ENCODE measurements around the gene CMTM1. TPM values are rescaled to one million over a fixed set of nuclear protein-coding genes. Genes with fewer than 3 reads are reported as not detected.
"Not testable (repeated sequence)": the region's sequence is repeated elsewhere in the genome, so short reads cannot be mapped to it uniquely, and the experiment has no call there.

Gene CMTM1
- total and polyA plus RNA-seq, 4 donors, result 4.5 to 12.8 (median 10.0) TPM

GRCh38 chr16:66587881-66588600, 21.8 kb downstream of the CMTM1 start:
- DNase-seq (ENCODE audit: low read depth in 4 of 6, low spot score in 6 of 6), result no peak
- Histone ChIP-seq H3K27ac (ENCODE audit: low read depth, low read length) (no peak overlapping the region), H3K36me3 (ENCODE audit: control insufficient read depth, insufficient read depth, low read length) (no peaks in the 10 kb centered on the region), H3K9me3 (ENCODE audit: control insufficient read depth, insufficient read depth, low read length) (no peaks in the 10 kb centered on the region), H3K4me3 (ENCODE audit: low read depth, low read length) (no peak overlapping the region), H3K27me3 (ENCODE audit: control insufficient read depth, insufficient read depth, low read length) (no peaks in the 10 kb centered on the region), H3K4me1 (ENCODE audit: control insufficient read depth, insufficient read depth, low read length) (peaks cover 11% of the 10 kb centered on the region)
- 75% methylated on average over 3 of the region's 7 CpGs for WGBS (ENCODE audit: insufficient coverage)

- no peaks in the 10 kb centered on the region for H3K36me3 ChIP-seq (ENCODE audit: control insufficient read depth, insufficient read depth, low read length)
- no peak for DNase-seq (ENCODE audit: low read depth in 4 of 6, low spot score in 6 of 6)
- H3K27me3 ChIP-seq (ENCODE audit: control insufficient read depth, insufficient read depth, low read length), result no peaks in the 10 kb centered on the region
- H3K27ac ChIP-seq (ENCODE audit: low read depth, low read length), result no peak overlapping the region
- 97% methylated on average over 6 of the region's 8 CpGs for WGBS (ENCODE audit: insufficient coverage)
- no peaks in the 10 kb centered on the region for H3K9me3 ChIP-seq (ENCODE audit: control insufficient read depth, insufficient read depth, low read length)
- peaks cover 11% of the 10 kb centered on the region for H3K4me1 ChIP-seq (ENCODE audit: control insufficient read depth, insufficient read depth, low read length)
- H3K4me3 ChIP-seq (ENCODE audit: low read depth, low read length), result no peak overlapping the region
Measured at GRCh38 chr16:66588981-66589713, 22.9 kb downstream of the CMTM1 start.

- DNase-seq (ENCODE audit: low read depth in 4 of 6, low spot score in 6 of 6), result no peak
- Histone ChIP-seq H3K9me3 (ENCODE audit: control insufficient read depth, insufficient read depth, low read length) (no peaks in the 10 kb centered on the region), H3K27me3 (ENCODE audit: control insufficient read depth, insufficient read depth, low read length) (no peaks in the 10 kb centered on the region), H3K27ac (ENCODE audit: low read depth, low read length) (no peak overlapping the region), H3K4me1 (ENCODE audit: control insufficient read depth, insufficient read depth, low read length) (peaks cover 11% of the 10 kb centered on the region), H3K36me3 (ENCODE audit: control insufficient read depth, insufficient read depth, low read length) (no peaks in the 10 kb centered on the region), H3K4me3 (ENCODE audit: low read depth, low read length) (no peak overlapping the region)
- 89% methylated on average over 7 of the region's 8 CpGs for WGBS (ENCODE audit: insufficient coverage)
Measured at GRCh38 chr16:66590322-66590721, 24.1 kb downstream of the CMTM1 start.

- DNase-seq (ENCODE audit: low read depth in 4 of 6, low spot score in 6 of 6), result no peak
- H3K36me3 ChIP-seq (ENCODE audit: control insufficient read depth, insufficient read depth, low read length), result no peaks in the 10 kb centered on the region
- no peak overlapping the region for H3K4me3 ChIP-seq (ENCODE audit: low read depth, low read length)
- H3K27me3 ChIP-seq (ENCODE audit: control insufficient read depth, insufficient read depth, low read length), result no peaks in the 10 kb centered on the region
- H3K9me3 ChIP-seq (ENCODE audit: control insufficient read depth, insufficient read depth, low read length), result no peaks in the 10 kb centered on the region
- WGBS (ENCODE audit: insufficient coverage), result 86% methylated on average over 3 of the region's 4 CpGs
- peaks cover 11% of the 10 kb centered on the region for H3K4me1 ChIP-seq (ENCODE audit: control insufficient read depth, insufficient read depth, low read length)
- H3K27ac ChIP-seq (ENCODE audit: low read depth, low read length), result no peak overlapping the region
Measured at GRCh38 chr16:66591018-66591417, 24.8 kb downstream of the CMTM1 start.

GRCh38 chr16:66592241-66592640, 26.0 kb downstream of the CMTM1 start:
- WGBS (ENCODE audit: insufficient coverage), result no CpG with 5 or more reads among the region's 3 CpGs
- Histone ChIP-seq H3K4me1 (ENCODE audit: control insufficient read depth, insufficient read depth, low read length) (peaks cover 10% of the 10 kb centered on the region), H3K36me3 (ENCODE audit: control insufficient read depth, insufficient read depth, low read length) (no peaks in the 10 kb centered on the region), H3K4me3 (ENCODE audit: low read depth, low read length) (no peak overlapping the region), H3K27me3 (ENCODE audit: control insufficient read depth, insufficient read depth, low read length) (no peaks in the 10 kb centered on the region), H3K27ac (ENCODE audit: low read depth, low read length) (no peak overlapping the region), H3K9me3 (ENCODE audit: control insufficient read depth, insufficient read depth, low read length) (no peaks in the 10 kb centered on the region)
- no peak for DNase-seq (ENCODE audit: low read depth in 4 of 6, low spot score in 6 of 6)

GRCh38 chr16:66592814-66593213, 26.6 kb downstream of the CMTM1 start:
- Histone ChIP-seq H3K4me3 (ENCODE audit: low read depth, low read length) (no peak overlapping the region), H3K9me3 (ENCODE audit: control insufficient read depth, insufficient read depth, low read length) (no peaks in the 10 kb centered on the region), H3K27me3 (ENCODE audit: control insufficient read depth, insufficient read depth, low read length) (no peaks in the 10 kb centered on the region), H3K27ac (ENCODE audit: low read depth, low read length) (no peak overlapping the region), H3K36me3 (ENCODE audit: control insufficient read depth, insufficient read depth, low read length) (no peaks in the 10 kb centered on the region), H3K4me1 (ENCODE audit: control insufficient read depth, insufficient read depth, low read length) (peaks cover 5% of the 10 kb centered on the region)
- no peak for DNase-seq (ENCODE audit: low read depth in 4 of 6, low spot score in 6 of 6)
- no CpG with 5 or more reads among the region's 3 CpGs for WGBS (ENCODE audit: insufficient coverage)

GRCh38 chr16:66594739-66595138, 28.5 kb downstream of the CMTM1 start:
- Histone ChIP-seq H3K9me3 (ENCODE audit: control insufficient read depth, insufficient read depth, low read length) (no peaks in the 10 kb centered on the region), H3K4me1 (ENCODE audit: control insufficient read depth, insufficient read depth, low read length) (no peaks in the 10 kb centered on the region), H3K27ac (ENCODE audit: low read depth, low read length) (no peak overlapping the region), H3K4me3 (ENCODE audit: low read depth, low read length) (no peak overlapping the region), H3K36me3 (ENCODE audit: control insufficient read depth, insufficient read depth, low read length) (no peaks in the 10 kb centered on the region), H3K27me3 (ENCODE audit: control insufficient read depth, insufficient read depth, low read length) (no peaks in the 10 kb centered on the region)
- 93% methylated on average over 3 of the region's 7 CpGs for WGBS (ENCODE audit: insufficient coverage)
- DNase-seq (ENCODE audit: low read depth in 4 of 6, low spot score in 6 of 6), result no peak

GRCh38 chr16:66596559-66596958, 30.3 kb downstream of the CMTM1 start:
- H3K27me3 ChIP-seq (ENCODE audit: control insufficient read depth, insufficient read depth, low read length); DNase-seq (ENCODE audit: low read depth in 4 of 6, low spot score in 6 of 6); H3K4me3 ChIP-seq (ENCODE audit: low read depth, low read length); H3K4me1 ChIP-seq (ENCODE audit: control insufficient read depth, insufficient read depth, low read length); H3K36me3 ChIP-seq (ENCODE audit: control insufficient read depth, insufficient read depth, low read length); H3K9me3 ChIP-seq (ENCODE audit: control insufficient read depth, insufficient read depth, low read length); H3K27ac ChIP-seq (ENCODE audit: low read depth, low read length): not testable (repeated sequence)
- WGBS (ENCODE audit: insufficient coverage), result no CpG with 5 or more reads among the region's 4 CpGs

GRCh38 chr16:66596986-66597848, 31.0 kb downstream of the CMTM1 start:
- Histone ChIP-seq H3K4me1 (ENCODE audit: control insufficient read depth, insufficient read depth, low read length) (no peaks in the 10 kb centered on the region), H3K4me3 (ENCODE audit: low read depth, low read length) (no peak overlapping the region), H3K36me3 (ENCODE audit: control insufficient read depth, insufficient read depth, low read length) (no peaks in the 10 kb centered on the region), H3K27me3 (ENCODE audit: control insufficient read depth, insufficient read depth, low read length) (no peaks in the 10 kb centered on the region), H3K27ac (ENCODE audit: low read depth, low read length) (no peak overlapping the region), H3K9me3 (ENCODE audit: control insufficient read depth, insufficient read depth, low read length) (peaks cover 1% of the 10 kb centered on the region)
- 100% methylated on average over 1 of the region's 5 CpGs for WGBS (ENCODE audit: insufficient coverage)
- no peak for DNase-seq (ENCODE audit: low read depth in 4 of 6, low spot score in 6 of 6)

Measured in spinal cord (tissue), 10 donors.